Hepatic stellate cell (primary cell): ENCODE measurements around the gene PPAN.

ENCODE experiments used
- DNase-seq: peaks from one replicate; pipeline ENCODE4 v3.0.0; 2011; ENCODE audit warnings: low spot score

Gene PPAN

GRCh38 chr19:10141479-10141878 is 35.3 kb downstream of the PPAN start:
- no peak for DNase-seq

GRCh38 chr19:10141973-10142372 is 35.8 kb downstream of the PPAN start:
- no peak for DNase-seq

- DNase-seq = no peak
Observed at GRCh38 chr19:10142701-10143375, 36.7 kb downstream of the PPAN start.

DNA sequence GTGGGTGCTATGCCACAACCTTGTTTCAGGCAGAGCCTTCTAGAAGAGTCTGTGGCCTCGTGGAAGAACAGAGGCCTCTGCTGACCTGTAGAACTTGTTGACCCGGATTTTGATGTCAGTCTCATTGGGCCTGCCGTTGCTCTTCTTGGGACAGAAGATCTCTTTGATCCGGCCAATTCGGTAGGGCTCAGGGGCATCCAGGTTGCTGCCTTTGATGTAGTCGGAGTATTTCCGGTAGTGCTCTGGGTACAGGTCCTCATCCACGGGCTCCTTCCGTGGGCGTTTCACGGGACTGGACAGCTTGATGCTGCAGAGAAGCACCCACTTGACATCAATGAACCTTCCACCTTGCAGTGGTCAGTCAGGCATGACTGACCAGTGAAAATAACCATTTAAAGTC is 37.5 kb downstream of the PPAN start:
- no peak for DNase-seq

- no peak for DNase-seq
Observed at GRCh38 chr19:10144361-10144760, 38.2 kb downstream of the PPAN start.

- DNase-seq = no peak
Observed at GRCh38 chr19:10145031-10145430, 38.9 kb downstream of the PPAN start.

DNA sequence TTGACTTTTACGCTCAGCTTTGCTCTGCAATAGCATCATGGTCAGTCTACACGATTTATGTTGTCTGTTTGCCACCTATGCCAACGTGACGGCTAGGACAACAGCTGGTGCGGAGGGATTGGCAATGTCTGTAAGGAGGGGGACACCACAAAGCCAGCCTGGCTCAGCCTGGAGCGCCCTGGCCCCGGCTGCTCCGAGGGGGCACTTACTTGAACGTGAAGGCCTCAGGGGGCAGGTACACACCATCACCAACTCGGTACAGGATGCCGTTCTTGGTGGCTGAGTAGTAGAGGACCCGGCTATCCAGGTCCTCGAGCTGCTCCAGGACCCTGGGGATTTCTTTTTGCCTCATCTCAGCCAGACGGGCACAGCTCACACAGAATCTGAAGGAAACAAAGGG is 40.0 kb downstream of the PPAN start:
- no peak for DNase-seq

GRCh38 chr19:10149427-10149826 is 43.3 kb downstream of the PPAN start:
- DNase-seq = no peak

DNA sequence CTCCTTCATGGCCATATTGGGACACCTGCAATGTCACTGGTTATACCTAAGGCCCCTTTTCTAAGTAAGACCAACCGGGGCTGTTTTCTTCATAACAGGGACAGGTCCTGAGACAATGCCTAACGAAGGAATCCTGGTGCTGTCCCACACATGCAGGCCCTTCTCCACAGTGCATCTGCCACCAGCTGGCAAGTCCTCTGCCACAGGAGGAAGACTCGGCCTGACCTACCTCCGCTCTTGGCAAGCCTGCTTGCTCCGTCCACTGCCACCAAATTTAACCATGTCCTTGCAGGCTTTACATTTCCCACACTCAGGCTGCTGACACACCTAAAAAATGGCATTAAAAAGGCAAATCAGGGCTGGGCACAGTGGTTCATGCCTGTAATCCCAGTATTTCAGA is 45.4 kb downstream of the PPAN start:
- no peak for DNase-seq

DNA sequence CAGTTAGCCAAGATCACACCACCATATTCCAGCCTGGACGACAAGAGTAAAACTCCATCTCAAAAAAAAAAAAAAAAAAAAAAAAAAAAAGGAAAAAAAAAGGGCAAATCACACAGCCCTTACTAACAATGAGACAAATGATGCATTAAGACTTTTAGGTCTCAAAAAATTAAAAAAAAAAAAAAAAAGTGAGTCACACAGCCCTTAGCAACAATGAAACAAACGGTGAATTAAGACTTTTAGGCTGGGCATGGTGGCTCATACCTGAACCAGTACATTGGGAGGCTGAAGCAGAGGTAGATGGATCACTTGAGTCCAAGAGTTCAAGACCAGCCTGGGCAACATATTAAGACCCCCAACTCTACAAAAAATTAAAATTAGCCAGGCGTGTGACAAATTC is 45.9 kb downstream of the PPAN start:
- DNase-seq = no peak

DNA sequence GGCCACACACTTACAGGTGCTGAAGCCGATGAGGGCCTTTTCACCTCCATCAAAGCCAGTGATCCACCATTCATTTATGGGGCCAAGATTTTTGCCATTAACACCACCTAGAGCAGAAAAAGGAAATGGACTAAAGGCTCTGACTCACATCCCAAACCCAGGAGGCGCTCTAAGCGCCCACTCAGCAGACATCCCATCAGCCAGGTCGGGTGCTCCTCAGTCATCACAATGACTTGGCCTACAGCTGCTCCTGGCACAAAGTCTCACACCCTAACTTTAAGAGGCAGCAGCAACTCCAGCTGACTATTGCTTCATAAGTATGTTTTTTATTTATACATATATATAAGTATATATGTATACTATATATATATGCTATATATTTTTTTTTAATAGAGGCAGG is 49.7 kb downstream of the PPAN start:
- no peak for DNase-seq

DNA sequence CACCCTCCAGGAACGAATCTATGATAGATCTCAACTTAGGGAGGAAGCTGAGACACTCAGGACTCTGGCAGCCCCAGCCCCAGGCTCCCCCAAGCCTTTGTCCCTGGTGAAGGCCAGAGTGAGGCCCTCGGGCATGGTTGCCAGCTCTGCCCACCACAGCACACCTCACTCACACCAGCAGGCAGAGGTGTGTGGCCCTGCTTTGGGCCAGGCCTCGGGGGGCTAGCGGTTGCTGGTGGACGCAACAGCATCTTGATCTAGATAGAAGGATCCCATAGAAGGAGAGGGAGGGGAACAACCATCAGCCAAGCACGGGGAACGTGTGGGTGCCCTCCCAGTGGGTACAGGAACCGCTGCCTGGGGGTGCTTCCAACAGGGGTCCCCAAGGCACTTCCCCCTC is 51.9 kb downstream of the PPAN start:
- DNase-seq = no peak

DNA sequence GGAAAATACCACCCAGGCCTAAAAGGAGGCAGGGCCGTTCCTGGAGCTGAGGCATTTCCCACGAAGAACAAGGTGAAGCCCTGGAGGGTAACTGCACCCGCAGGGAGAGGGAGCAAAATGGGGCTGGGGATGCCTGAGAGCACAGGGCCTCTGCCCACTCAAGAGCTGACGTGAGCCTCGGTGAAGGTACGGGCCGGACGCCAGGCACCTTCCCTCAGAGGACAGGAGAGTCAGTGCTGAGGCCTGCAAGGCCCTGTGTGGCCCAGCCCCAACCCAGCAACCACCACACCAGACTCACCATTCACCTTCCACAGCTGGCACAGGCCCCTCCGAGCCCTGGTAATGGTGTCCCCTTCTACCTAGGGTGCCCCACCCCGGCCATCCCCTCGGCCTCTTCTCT is 52.3 kb downstream of the PPAN start:
- DNase-seq = no peak

GRCh38 chr19:10159610-10160009 is 53.4 kb downstream of the PPAN start:
- DNase-seq = no peak
